PC-9 (cell line): ENCODE data around the gene ADARB2. TPM values are rescaled to one million over a fixed set of nuclear protein-coding genes. Genes with fewer than 3 reads are reported as not detected.

Experiments
- BruUV-seq: library from RNA; stranded (reverse); fragments of 400-500 nt; replicated peaks from 2 replicates; lab custom pipeline; 2021; lab: Mats Ljungman, UMichigan
- CTCF ChIA-PET: fragments of 300-600 bp; sonication (Branson Sonifier 250); formaldehyde crosslinking; loops from one replicate; lab custom pipeline; 2022; ENCODE audit warnings: antibody characterized with exemption; lab: Charles Lee
- POLR2A ChIA-PET: fragments of 300-600 bp; sonication (Branson Sonifier 250); formaldehyde crosslinking; loops from one replicate; lab custom pipeline; 2022; ENCODE audit warnings: antibody characterized with exemption; ENCODE audit not compliant: unreplicated experiment; lab: Charles Lee
- DNase-seq, 2 experiments: peaks; one replicate each; pipeline versions ENCODE4 v3.0.0 to v3.0.0-alpha.2; 2015 to 2022; ENCODE audit warnings: mixed read lengths in 1 of 2
- H2AFZ ChIP-seq: fragments of 200-600 bp; sonication (generic); 2 replicates; pipeline ENCODE4 v1.8.1; 2017; ENCODE audit warnings: antibody characterized with exemption
- H3F3A ChIP-seq: fragments of 200-600 bp; sonication (generic); 2 replicates; pipeline ENCODE4 v1.8.1; 2017; ENCODE audit warnings: antibody characterized with exemption, mild to moderate bottlenecking, low read depth; ENCODE audit not compliant: insufficient read depth
- H3K27ac ChIP-seq: fragments of 200-600 bp; sonication (generic); 2 replicates; pipeline ENCODE4 v1.6.1; 2016; ENCODE audit warnings: mixed run types
- H3K27me3 ChIP-seq: fragments of 200-600 bp; sonication (generic); 2 replicates; pipeline ENCODE4 v1.6.1; 2016; ENCODE audit warnings: low read depth, mixed run types; ENCODE audit not compliant: insufficient read depth
- H3K36me3 ChIP-seq: fragments of 200-600 bp; sonication (generic); 2 replicates; pipeline ENCODE4 v1.6.1; 2016; ENCODE audit warnings: low read depth, mixed run types
- H3K4me1 ChIP-seq: fragments of 200-600 bp; sonication (generic); replicated peaks from 2 replicates; pipeline ENCODE4 v1.6.1; 2016; ENCODE audit warnings: mixed run types; ENCODE audit not compliant: insufficient read depth
- H3K4me2 ChIP-seq: fragments of 200-600 bp; sonication (generic); 2 replicates; pipeline ENCODE4 v1.6.1; 2017; ENCODE audit warnings: mixed run types
- H3K4me3 ChIP-seq: fragments of 200-600 bp; sonication (generic); 2 replicates; pipeline ENCODE4 v1.6.1; 2016; ENCODE audit warnings: mixed run types
- H3K79me2 ChIP-seq: fragments of 200-600 bp; sonication (generic); 2 replicates; pipeline ENCODE4 v1.6.1; 2017; ENCODE audit warnings: low read depth, mixed run types
- H3K9me2 ChIP-seq: fragments of 200-600 bp; sonication (generic); 2 replicates; pipeline ENCODE4 v1.8.1; 2017; ENCODE audit warnings: mild to moderate bottlenecking; ENCODE audit not compliant: insufficient read depth
- H3K9me3 ChIP-seq: fragments of 200-600 bp; sonication (generic); 2 replicates; pipeline ENCODE4 v1.8.1; 2016; ENCODE audit warnings: low read depth; ENCODE audit not compliant: insufficient read depth
- H4K20me1 ChIP-seq: fragments of 200-600 bp; sonication (generic); 2 replicates; pipeline ENCODE4 v1.8.1; 2017; ENCODE audit not compliant: insufficient read depth
- EZH2 ChIP-seq: fragments of 200-600 bp; sonication (generic); IDR thresholded peaks from 2 replicates; pipeline ENCODE4 v1.8.0; 2017; ENCODE audit warnings: antibody characterized with exemption, low read depth
- intact Hi-C: fragments of 100-400 bp; cut with micrococcal nuclease; formaldehyde crosslinking; loops from one replicate; pipeline ENCODE4 v1.10.0; 2022; ENCODE audit not compliant: unreplicated experiment
- total RNA-seq: library from RNA; stranded (reverse); gene quantifications from 2 replicates; pipeline ENCODE4 v1.2.3, GENCODE V29; 2021
- TF ChIP-seq, protein P1 (sequence below): fragments of 200-600 bp; sonication (generic); conservative IDR thresholded peaks from 2 replicates; pipeline ENCODE4 v1.6.1; 2017; ENCODE audit warnings: mixed run types, antibody characterized with exemption, mild to moderate bottlenecking, moderate library complexity

Gene ADARB2
- total RNA-seq, 1 experiment from 2014 or later = not detected

DNA sequence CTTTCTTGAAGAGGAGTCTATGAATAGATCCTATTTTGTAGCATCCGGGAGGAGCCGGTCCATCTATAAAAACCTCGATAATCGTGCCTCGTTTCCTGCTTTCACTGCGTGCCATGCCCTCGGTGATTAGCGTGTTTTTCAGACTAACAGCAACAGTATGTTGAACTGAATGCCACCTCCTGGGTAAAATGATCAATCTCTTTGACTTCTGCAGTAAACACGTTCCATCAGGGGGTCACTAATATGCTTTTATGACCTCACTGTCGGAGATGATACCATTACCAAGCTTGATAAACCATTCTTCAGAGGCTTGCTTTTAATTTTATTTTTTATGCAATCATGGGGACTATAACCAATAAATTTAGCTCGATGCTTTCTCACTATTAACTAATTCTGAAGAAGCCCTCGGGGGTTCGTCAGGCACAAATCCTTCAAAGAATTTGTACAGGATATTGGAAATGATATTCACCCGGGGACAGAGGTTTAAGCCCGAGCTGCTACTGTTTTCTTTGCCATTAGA is 228.3 kb downstream of the ADARB2 start:
- CTCF ChIA-PET = no interaction called here
- no peak overlapping the region for H2AFZ ChIP-seq
- no peaks in the 10 kb centered on the region for H3K9me3 ChIP-seq
- no TSS peak for BruUV-seq
- POLR2A ChIA-PET = no interaction called here
- H3K79me2 ChIP-seq = no peaks in the 10 kb centered on the region
- H3K27ac ChIP-seq = no peak overlapping the region
- H3K27me3 ChIP-seq = peaks cover 56% of the 10 kb centered on the region
- no peaks in the 10 kb centered on the region for H3K9me2 ChIP-seq
- no peak for DNase-seq
- H3K4me2 ChIP-seq = no peak overlapping the region
- TF ChIP-seq EZH2 = no peak
- TF ChIP-seq, protein P1, sequence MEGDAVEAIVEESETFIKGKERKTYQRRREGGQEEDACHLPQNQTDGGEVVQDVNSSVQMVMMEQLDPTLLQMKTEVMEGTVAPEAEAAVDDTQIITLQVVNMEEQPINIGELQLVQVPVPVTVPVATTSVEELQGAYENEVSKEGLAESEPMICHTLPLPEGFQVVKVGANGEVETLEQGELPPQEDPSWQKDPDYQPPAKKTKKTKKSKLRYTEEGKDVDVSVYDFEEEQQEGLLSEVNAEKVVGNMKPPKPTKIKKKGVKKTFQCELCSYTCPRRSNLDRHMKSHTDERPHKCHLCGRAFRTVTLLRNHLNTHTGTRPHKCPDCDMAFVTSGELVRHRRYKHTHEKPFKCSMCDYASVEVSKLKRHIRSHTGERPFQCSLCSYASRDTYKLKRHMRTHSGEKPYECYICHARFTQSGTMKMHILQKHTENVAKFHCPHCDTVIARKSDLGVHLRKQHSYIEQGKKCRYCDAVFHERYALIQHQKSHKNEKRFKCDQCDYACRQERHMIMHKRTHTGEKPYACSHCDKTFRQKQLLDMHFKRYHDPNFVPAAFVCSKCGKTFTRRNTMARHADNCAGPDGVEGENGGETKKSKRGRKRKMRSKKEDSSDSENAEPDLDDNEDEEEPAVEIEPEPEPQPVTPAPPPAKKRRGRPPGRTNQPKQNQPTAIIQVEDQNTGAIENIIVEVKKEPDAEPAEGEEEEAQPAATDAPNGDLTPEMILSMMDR = no peak
- no peaks in the 10 kb centered on the region for H3F3A ChIP-seq
- H3K4me3 ChIP-seq = no peak overlapping the region
- H3K4me1 ChIP-seq = no peaks in the 10 kb centered on the region
- H3K36me3 ChIP-seq = no peaks in the 10 kb centered on the region
- H4K20me1 ChIP-seq = no peaks in the 10 kb centered on the region
- intact Hi-C loops = no loop called here

DNA sequence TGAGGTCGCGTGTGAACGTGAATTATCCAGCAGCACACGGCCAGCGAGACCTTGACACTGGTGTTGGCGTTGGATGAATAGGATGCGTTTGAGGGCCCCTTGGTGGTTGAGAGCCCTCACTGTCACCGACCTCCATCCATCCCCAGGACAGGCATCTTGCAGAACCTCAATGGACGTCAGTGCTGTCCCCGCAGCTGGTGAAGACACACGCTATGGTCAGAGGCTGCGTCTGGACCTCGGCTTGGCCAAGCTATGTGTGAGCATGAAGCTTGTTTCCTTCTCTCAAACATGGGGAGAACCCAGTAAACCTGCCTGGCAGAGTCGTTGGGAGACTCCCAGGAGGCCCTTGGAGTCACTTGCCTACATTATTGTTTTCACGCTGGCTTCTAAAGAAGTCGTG is 229.2 kb downstream of the ADARB2 start:
- DNase-seq = no peak
- H3F3A ChIP-seq = no peaks in the 10 kb centered on the region
- BruUV-seq = no TSS peak
- no peak for TF ChIP-seq EZH2
- TF ChIP-seq, protein P1 = no peak
- no peaks in the 10 kb centered on the region for H3K9me3 ChIP-seq
- H3K4me1 ChIP-seq = no peaks in the 10 kb centered on the region
- H4K20me1 ChIP-seq = no peaks in the 10 kb centered on the region
- ChIA-PET POLR2A (no interaction called here), CTCF (no interaction called here)
- H3K79me2 ChIP-seq = no peaks in the 10 kb centered on the region
- no peak overlapping the region for H3K27ac ChIP-seq
- peaks cover 49% of the 10 kb centered on the region for H3K27me3 ChIP-seq
- intact Hi-C loops = no loop called here
- H2AFZ ChIP-seq = no peak overlapping the region
- H3K4me2 ChIP-seq = no peak overlapping the region
- no peak overlapping the region for H3K4me3 ChIP-seq
- H3K36me3 ChIP-seq = no peaks in the 10 kb centered on the region
- H3K9me2 ChIP-seq = no peaks in the 10 kb centered on the region

DNA sequence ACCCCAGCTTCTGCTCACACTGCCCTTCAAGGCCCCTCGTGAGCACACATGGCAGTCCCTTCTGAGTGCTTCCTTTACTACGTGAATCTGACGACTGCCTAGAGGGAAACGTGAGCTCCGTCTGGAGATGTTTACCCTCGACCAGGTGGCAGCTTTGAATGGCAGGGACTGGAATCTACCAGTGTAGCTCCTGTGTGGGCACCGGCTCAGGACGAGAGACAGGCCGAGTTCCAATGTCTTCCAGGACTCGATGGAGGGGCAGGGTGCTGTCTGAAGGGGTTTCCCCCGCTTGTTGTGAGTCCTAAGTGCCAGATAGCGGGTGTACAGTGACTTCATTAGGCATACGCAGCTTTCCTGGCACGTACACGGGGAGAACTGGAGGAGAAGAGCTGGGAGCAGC is 229.9 kb downstream of the ADARB2 start:
- Histone ChIP-seq H3K9me2 (no peaks in the 10 kb centered on the region), H3F3A (no peaks in the 10 kb centered on the region), H3K9me3 (no peaks in the 10 kb centered on the region), H3K79me2 (no peaks in the 10 kb centered on the region), H2AFZ (no peak overlapping the region), H3K27me3 (peaks cover 45% of the 10 kb centered on the region), H3K4me3 (no peak overlapping the region), H3K36me3 (no peaks in the 10 kb centered on the region), H3K4me1 (no peaks in the 10 kb centered on the region), H3K27ac (no peak overlapping the region), H4K20me1 (no peaks in the 10 kb centered on the region), H3K4me2 (no peak overlapping the region)
- intact Hi-C loops = no loop called here
- ChIA-PET CTCF (no interaction called here), POLR2A (no interaction called here)
- TF ChIP-seq EZH2 = no peak
- TF ChIP-seq, protein P1 = no peak
- DNase-seq = no peak
- no TSS peak for BruUV-seq
